OCI-LY3 (cell line): ENCODE data around the gene FAM20B.

Source experiments
- EZH2phosphoT487 ChIP-seq: fragments of 200-600 bp; shearing (Covaris generic); IDR thresholded peaks from 2 replicates; pipeline ENCODE4 v1.6.1; 2018; ENCODE audit warnings: antibody characterized with exemption, mixed run types, low read depth
- TF ChIP-seq, protein P1 (sequence below): fragments of 200-600, 300-600 bp; sonication (generic); IDR thresholded peaks from 2 replicates; pipeline ENCODE4 v1.5.1; 2014; ENCODE audit warnings: antibody characterized with exemption, low read length, low read depth

- TF ChIP-seq, protein P1, sequence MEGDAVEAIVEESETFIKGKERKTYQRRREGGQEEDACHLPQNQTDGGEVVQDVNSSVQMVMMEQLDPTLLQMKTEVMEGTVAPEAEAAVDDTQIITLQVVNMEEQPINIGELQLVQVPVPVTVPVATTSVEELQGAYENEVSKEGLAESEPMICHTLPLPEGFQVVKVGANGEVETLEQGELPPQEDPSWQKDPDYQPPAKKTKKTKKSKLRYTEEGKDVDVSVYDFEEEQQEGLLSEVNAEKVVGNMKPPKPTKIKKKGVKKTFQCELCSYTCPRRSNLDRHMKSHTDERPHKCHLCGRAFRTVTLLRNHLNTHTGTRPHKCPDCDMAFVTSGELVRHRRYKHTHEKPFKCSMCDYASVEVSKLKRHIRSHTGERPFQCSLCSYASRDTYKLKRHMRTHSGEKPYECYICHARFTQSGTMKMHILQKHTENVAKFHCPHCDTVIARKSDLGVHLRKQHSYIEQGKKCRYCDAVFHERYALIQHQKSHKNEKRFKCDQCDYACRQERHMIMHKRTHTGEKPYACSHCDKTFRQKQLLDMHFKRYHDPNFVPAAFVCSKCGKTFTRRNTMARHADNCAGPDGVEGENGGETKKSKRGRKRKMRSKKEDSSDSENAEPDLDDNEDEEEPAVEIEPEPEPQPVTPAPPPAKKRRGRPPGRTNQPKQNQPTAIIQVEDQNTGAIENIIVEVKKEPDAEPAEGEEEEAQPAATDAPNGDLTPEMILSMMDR = no peak
- TF ChIP-seq EZH2phosphoT487 = no peak
Observed at GRCh38 chr1:179031855-179032513, 6.3 kb downstream of the FAM20B start.
